Activated T-cell treated with anti-CD3 and anti-CD28 coated beads, Interleukin-2, amount 50 U/mL, for 4 hours (primary cell): Measurements from ENCODE around the gene ARMC12. TPM values are rescaled to one million over a fixed set of nuclear protein-coding genes. Genes with fewer than 3 reads are reported as not detected.

ENCODE experiments used
- ATAC-seq, 2 donors: fragments of 200-7000 bp; cut with Tn5 transposase; one replicate each; pipeline ENCODE4 v1.10.0; 2021
- DNase-seq: peaks from one replicate; pipeline ENCODE4 v3.0.0-alpha.2; 2020
- H3K27me3 Mint-ChIP-seq: one replicate; pipeline ENCODE4 v1.8.0; 2021; ENCODE audit warnings: low read depth, mixed read lengths
- H3K36me3 Mint-ChIP-seq: one replicate; pipeline ENCODE4 v1.8.0; 2022; ENCODE audit warnings: mixed read lengths; ENCODE audit not compliant: insufficient read depth
- H3K4me1 Mint-ChIP-seq: one replicate; pipeline ENCODE4 v1.8.0; 2021; ENCODE audit warnings: low read depth, mixed read lengths
- H3K4me3 Mint-ChIP-seq: one replicate; pipeline ENCODE4 v1.8.0; 2021; ENCODE audit warnings: mild to moderate bottlenecking, moderate library complexity, mixed read lengths
- H3K9me3 Mint-ChIP-seq: one replicate; pipeline ENCODE4 v1.8.0; 2021; ENCODE audit warnings: mixed read lengths
- total RNA-seq, 3 donors: library from RNA; stranded (reverse); gene quantifications; one replicate each; pipeline ENCODE4 v1.2.1, GENCODE V29; 2021

Gene ARMC12
- total RNA-seq, 3 donors from 2014 or later, result 0.32 to 0.43 TPM; not detected in 1

GRCh38 chr6:35710241-35710847 is 26.5 kb upstream of the ARMC12 start:
- DNase-seq, result no peak
- Mint-ChIP-seq H3K36me3 (peaks cover 2% of the 10 kb centered on the region), H3K4me3 (no peak overlapping the region)

GRCh38 chr6:35711731-35712130 is 25.1 kb upstream of the ARMC12 start:
- Mint-ChIP-seq H3K4me3 (no peak overlapping the region), H3K36me3 (peaks cover 2% of the 10 kb centered on the region), H3K27me3 (no peaks in the 10 kb centered on the region), H3K4me1 (peaks cover 32% of the 10 kb centered on the region), H3K9me3 (peaks cover 4% of the 10 kb centered on the region)
- ATAC-seq (no peak), DNase-seq (no peak)

More at GRCh38 chr6:35710241-35710847, 26.5 kb upstream of the ARMC12 start:
- Mint-ChIP-seq H3K9me3 (peaks cover 4% of the 10 kb centered on the region), H3K27me3 (no peaks in the 10 kb centered on the region), H3K4me1 (peaks cover 22% of the 10 kb centered on the region)
- ATAC-seq, result peak; percentile 91 to 95

GRCh38 chr6:35713006-35713767 is 23.6 kb upstream of the ARMC12 start:
- no peak for ATAC-seq

GRCh38 chr6:35716798-35717197 is 20.0 kb upstream of the ARMC12 start:
- Mint-ChIP-seq H3K36me3 (no peaks in the 10 kb centered on the region), H3K4me3 (no peak overlapping the region)
- ATAC-seq, result no peak

More at GRCh38 chr6:35713006-35713767, 23.6 kb upstream of the ARMC12 start:
- Mint-ChIP-seq H3K36me3 (peaks cover 2% of the 10 kb centered on the region), H3K27me3 (no peaks in the 10 kb centered on the region), H3K9me3 (peaks cover 4% of the 10 kb centered on the region), H3K4me1 (peaks cover 45% of the 10 kb centered on the region), H3K4me3 (no peak overlapping the region)
- no peak for DNase-seq

DNA sequence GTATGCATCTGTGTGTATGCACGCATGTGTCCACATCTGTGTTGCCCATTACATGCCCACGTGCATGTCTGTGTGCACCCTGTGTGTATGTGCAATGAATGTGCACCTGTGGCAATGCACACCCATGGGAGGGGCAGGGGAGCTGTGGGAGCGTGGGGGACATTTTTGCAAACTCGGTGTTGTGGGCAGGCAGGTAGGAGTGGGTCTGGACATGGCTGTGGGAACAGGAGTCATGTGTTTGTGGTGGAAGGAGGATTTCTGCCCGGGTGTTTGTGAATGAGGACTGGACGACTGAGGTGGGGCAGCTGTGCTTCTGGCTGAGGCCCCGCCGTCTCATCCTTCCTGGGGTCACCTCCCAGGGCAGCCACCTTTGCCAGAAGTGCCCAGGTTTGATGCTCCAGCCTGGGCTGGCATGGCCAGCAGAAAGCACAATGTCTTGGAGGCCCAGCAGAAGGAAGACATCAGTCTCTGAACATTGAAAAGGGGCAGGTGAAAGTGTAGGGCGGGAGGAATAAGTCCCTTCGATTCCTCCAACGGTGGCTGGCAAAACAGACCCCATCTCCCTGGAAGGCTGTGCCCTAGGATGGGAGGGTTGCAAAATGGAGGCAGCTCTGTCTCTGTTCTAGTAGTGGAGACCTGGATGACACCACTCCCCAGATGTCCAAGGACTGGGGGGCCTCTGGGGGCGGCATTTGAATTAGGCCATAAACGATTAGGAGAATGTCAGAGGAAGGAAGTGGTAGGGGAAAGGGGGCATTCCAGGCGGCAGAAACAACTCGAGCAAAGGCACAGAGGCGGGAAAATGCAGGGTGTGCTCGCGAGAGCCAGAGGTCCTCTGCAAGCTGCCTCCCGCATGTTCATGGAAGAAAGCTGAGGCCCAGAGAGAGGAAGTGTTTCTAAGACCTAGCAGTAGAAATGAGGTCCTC is 19.1 kb upstream of the ARMC12 start:
- Mint-ChIP-seq H3K4me1 (peaks cover 68% of the 10 kb centered on the region), H3K27me3 (no peaks in the 10 kb centered on the region), H3K9me3 (no peaks in the 10 kb centered on the region), H3K36me3 (no peaks in the 10 kb centered on the region), H3K4me3 (peak overlapping the region; percentile 29)
- no peak for ATAC-seq
- no peak for DNase-seq

More at GRCh38 chr6:35716798-35717197, 20.0 kb upstream of the ARMC12 start:
- Mint-ChIP-seq H3K27me3 (no peaks in the 10 kb centered on the region), H3K9me3 (no peaks in the 10 kb centered on the region), H3K4me1 (peaks cover 61% of the 10 kb centered on the region)
- DNase-seq, result no peak

DNA sequence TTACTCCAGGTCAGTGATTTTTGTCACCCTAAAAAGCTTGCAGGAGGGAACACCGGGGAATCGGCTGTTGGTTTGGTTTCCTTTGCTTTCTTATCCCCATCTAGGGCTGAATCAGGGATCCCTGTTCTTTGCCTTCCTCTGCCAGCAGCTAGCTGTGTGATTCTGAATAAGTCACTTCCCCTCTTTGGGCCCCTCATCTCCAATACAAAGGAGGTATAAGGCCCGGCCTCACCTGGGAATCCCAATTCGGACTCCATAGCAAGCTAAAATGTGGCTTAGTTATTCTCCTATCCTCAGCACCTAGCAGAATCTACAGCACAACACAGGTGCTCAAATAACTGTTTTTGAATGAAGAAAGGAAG is 18.5 kb upstream of the ARMC12 start:
- peak overlapping the region; percentile 31 for H3K4me3 Mint-ChIP-seq
- DNase-seq, result no peak
- peak in 1 of 2 donors; percentile 1 for ATAC-seq
- H3K36me3 Mint-ChIP-seq, result no peaks in the 10 kb centered on the region
- H3K4me1 Mint-ChIP-seq, result peaks cover 67% of the 10 kb centered on the region
- no peaks in the 10 kb centered on the region for H3K9me3 Mint-ChIP-seq
- no peaks in the 10 kb centered on the region for H3K27me3 Mint-ChIP-seq

GRCh38 chr6:35718911-35719381 is 17.9 kb upstream of the ARMC12 start:
- peak; percentile 77 to 81 for ATAC-seq
- Mint-ChIP-seq H3K4me1 (peaks cover 67% of the 10 kb centered on the region), H3K9me3 (no peaks in the 10 kb centered on the region), H3K27me3 (no peaks in the 10 kb centered on the region), H3K4me3 (peak overlapping the region; percentile 31), H3K36me3 (no peaks in the 10 kb centered on the region)
- no peak for DNase-seq

DNA sequence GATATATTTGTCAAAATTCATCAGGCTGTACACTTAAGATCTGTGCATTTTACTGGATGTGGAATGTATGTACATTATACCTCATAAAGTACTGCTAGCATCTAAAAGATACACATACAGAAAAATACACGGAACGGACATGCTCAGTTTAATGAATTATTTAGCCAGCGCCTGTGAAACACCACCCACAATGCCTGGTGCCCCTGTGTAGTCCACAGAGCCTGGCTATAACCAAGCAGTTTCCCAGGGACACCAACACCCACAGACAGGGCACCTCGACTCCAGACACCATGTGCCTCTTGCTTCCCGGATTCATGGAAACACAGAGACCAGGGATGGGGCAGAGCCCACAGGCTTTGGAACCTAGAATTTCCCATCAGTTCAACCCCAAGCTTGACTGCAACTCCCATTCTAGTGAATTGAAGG is 17.4 kb upstream of the ARMC12 start:
- Mint-ChIP-seq H3K4me3 (peak overlapping the region; percentile 31), H3K9me3 (no peaks in the 10 kb centered on the region), H3K36me3 (no peaks in the 10 kb centered on the region), H3K4me1 (peaks cover 72% of the 10 kb centered on the region), H3K27me3 (no peaks in the 10 kb centered on the region)
- no peak for DNase-seq
- ATAC-seq, result peak; percentile 4 to 12

DNA sequence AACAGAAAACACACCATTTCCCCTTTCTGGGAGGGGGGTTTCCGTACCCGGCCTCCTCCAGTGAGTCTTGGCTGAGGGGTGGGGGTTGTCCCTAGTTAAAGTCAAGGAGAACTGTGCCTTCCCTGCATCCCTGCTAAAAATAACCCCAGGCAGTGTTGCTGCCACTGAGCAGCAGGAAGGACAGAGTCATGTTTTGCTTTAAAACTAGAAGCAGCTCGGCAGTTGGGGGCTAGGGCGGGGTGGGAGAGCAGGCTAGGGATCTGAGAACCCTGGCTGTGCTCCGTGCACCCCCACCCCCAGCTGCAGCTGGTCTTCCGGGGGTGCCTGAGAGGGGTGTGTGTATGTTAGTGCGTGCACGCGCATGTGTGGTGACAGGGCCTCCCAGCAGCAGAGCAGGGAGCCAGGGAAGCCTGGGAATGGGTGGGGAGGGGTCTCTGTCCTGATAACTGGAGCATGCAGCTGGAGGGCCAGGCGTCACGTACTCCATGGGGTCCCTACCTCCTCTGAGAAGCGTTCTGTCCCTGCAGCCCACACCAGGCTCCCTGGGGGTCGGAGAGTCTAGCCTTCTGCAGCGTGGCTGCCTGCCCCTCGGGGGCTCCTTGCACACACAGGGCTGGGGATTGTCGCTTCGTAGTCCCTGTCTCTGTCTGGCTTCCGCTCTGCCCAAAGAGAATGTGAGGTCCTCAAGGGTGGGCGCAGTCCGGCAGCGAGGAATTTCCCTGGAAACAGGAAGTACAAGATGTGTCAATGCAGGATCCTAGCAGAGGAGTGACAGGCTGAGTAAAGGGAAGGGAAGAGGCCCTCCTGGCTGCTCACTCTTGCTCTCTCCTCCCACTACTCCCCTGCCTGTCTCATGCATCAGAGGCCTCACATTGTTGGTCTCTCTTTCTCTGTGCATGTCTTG is 16.8 kb upstream of the ARMC12 start:
- Mint-ChIP-seq H3K4me1 (peaks cover 78% of the 10 kb centered on the region), H3K4me3 (peak overlapping the region; percentile 31), H3K27me3 (no peaks in the 10 kb centered on the region), H3K9me3 (no peaks in the 10 kb centered on the region), H3K36me3 (no peaks in the 10 kb centered on the region)
- DNase-seq (no peak), ATAC-seq (peak; percentile 42 to 44)

- H3K9me3 Mint-ChIP-seq, result no peaks in the 10 kb centered on the region
Measured at GRCh38 chr6:35722121-35722761, 14.6 kb upstream of the ARMC12 start.

DNA sequence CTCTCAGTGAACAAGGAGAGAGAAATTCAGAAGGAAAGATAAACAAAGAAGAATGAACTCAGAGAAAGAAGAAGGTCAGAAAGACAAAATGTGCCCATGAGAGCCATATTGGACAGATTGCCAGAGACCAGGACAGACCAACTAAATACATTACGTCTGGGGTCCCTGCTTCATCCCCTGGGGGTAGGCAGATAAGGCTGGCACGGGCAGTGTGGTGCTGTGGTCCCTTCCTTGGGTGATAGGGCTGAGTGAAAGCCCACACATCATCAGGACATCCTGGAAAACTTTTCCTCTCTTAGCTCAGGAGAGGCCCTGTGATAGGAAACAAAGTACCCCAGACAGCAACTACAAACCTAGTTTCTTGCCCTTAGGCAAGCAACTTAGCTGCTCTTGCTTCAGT is 13.2 kb upstream of the ARMC12 start:
- ATAC-seq (no peak), DNase-seq (no peak)
- Mint-ChIP-seq H3K4me1 (peaks cover 82% of the 10 kb centered on the region), H3K9me3 (no peaks in the 10 kb centered on the region), H3K4me3 (no peak overlapping the region), H3K27me3 (no peaks in the 10 kb centered on the region), H3K36me3 (no peaks in the 10 kb centered on the region)

More at GRCh38 chr6:35722121-35722761, 14.6 kb upstream of the ARMC12 start:
- Mint-ChIP-seq H3K36me3 (no peaks in the 10 kb centered on the region), H3K27me3 (no peaks in the 10 kb centered on the region), H3K4me3 (no peak overlapping the region), H3K4me1 (peaks cover 85% of the 10 kb centered on the region)
- DNase-seq (no peak), ATAC-seq (no peak)

DNA sequence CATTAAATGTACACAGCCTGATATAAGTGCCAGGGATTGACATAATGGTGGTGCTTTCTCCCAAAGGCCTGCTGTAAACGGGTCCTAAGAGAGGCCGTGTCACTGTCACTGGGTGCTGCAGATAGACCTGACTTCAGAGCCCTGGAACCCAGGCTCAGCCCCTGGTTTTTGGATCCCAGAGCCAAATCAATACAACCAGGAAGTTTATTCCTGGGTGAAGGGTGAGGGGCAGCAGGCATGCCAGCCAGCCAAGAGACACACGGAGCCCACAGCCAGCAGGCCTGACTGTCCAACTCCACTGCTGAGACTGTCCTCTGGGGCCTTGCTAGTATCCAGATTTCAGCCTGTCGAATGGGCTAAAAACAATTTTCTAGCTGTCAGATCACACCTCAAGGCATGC is 12.8 kb upstream of the ARMC12 start:
- DNase-seq (no peak), ATAC-seq (no peak)
- Mint-ChIP-seq H3K27me3 (no peaks in the 10 kb centered on the region), H3K9me3 (no peaks in the 10 kb centered on the region), H3K36me3 (no peaks in the 10 kb centered on the region), H3K4me3 (no peak overlapping the region), H3K4me1 (peaks cover 82% of the 10 kb centered on the region)

GRCh38 chr6:35724471-35724870 is 12.4 kb upstream of the ARMC12 start:
- H3K36me3 Mint-ChIP-seq, result no peaks in the 10 kb centered on the region

More at GRCh38 chr6:35724471-35724870, 12.4 kb upstream of the ARMC12 start:
- Mint-ChIP-seq H3K4me3 (no peak overlapping the region), H3K4me1 (peaks cover 82% of the 10 kb centered on the region), H3K27me3 (no peaks in the 10 kb centered on the region), H3K9me3 (no peaks in the 10 kb centered on the region)
- ATAC-seq, result no peak
- DNase-seq, result no peak
